HepG2 (cell line): ENCODE results near the gene POLR3K. TPM values are rescaled to one million over a fixed set of nuclear protein-coding genes. Genes with fewer than 3 reads are reported as not detected.

Experiments used
- ATAC-seq: fragments of 200-7000 bp; cut with Tn5 transposase; 3 replicates; pipeline ENCODE4 v1.9.1; 2020; ENCODE audit warnings: mild to moderate bottlenecking, moderate library complexity
- BruUV-seq: library from RNA; stranded (reverse); fragments of 400-500 nt; replicated peaks from 2 replicates; lab custom pipeline; 2021; lab: Mats Ljungman, UMichigan
- CTCF ChIA-PET: fragments of 300-600 bp; formaldehyde crosslinking; extraction: SDS; loops from one replicate; lab custom pipeline; 2021; ENCODE audit warnings: low total read pairs, inconsistent platforms, low intra/inter-chr PET ratio; lab: Yijun Ruan, JAX
- POLR2A ChIA-PET: fragments of 350-600 bp; sonication (Branson Sonifier 250); formaldehyde crosslinking; loops from one replicate; lab custom pipeline; 2020; ENCODE audit warnings: antibody characterized with exemption, inconsistent platforms; lab: Yijun Ruan, JAX
- DNase-seq: peaks from one replicate; pipeline ENCODE4 v3.0.0-alpha.2; 2015; ENCODE audit warnings: low spot score
- FAIRE-seq: peaks from 3 replicates; lab custom pipeline; 2011; peaks lifted over from hg19 to GRCh38; lab: Jason Lieb, UNC
- H2AFZ ChIP-seq: one replicate; pipeline ENCODE4 v1.6.1; 2011; ENCODE audit warnings: low read length, inconsistent platforms
- H3K27ac ChIP-seq: fragments of 300-600 bp; 3 replicates; pipeline ENCODE4 v1.8.0; 2011; ENCODE audit warnings: mixed run types, mild to moderate bottlenecking, mixed read lengths, low read length, inconsistent platforms; ENCODE audit not compliant: insufficient read depth; ENCODE audit errors: extremely low read length
- H3K27me3 ChIP-seq, 2 experiments: fragments of 200-600 bp in 1 of 2; 2 replicates in 1 of 2; 3 replicates in 1 of 2; pipeline versions ENCODE4 v1.6.0 to v1.8.0; 2011; ENCODE audit warnings: low read length in 2 of 2, mild to moderate bottlenecking in 2 of 2, moderate library complexity in 2 of 2, inconsistent platforms in 1 of 2; ENCODE audit not compliant: insufficient read depth in 2 of 2, control insufficient read depth in 1 of 2
- H3K36me3 ChIP-seq, 2 experiments: fragments of 200-600 bp in 1 of 2; replicated peaks in 1 of 2; 2 replicates in 1 of 2; 3 replicates in 1 of 2; pipeline versions ENCODE4 v1.5.1 to v1.8.0; 2011; ENCODE audit warnings: low read length in 2 of 2, inconsistent platforms in 1 of 2; ENCODE audit not compliant: insufficient read depth in 2 of 2, control insufficient read depth in 1 of 2
- H3K4me1 ChIP-seq: 2 replicates; pipeline ENCODE4 v1.5.1; 2012; ENCODE audit warnings: low read length, inconsistent platforms; ENCODE audit not compliant: insufficient read depth
- H3K4me2 ChIP-seq: 2 replicates; pipeline ENCODE4 v1.6.0; 2011; ENCODE audit warnings: low read depth, low read length, inconsistent platforms
- H3K4me3 ChIP-seq, 3 experiments: fragments of 200-600 bp in 1 of 3; sonication (generic), shearing (Covaris generic) in 1 of 3; replicated peaks in 1 of 3; 2 replicates each; pipeline ENCODE4 v1.5.1; 2011 to 2016; ENCODE audit warnings: low read length in 3 of 3, inconsistent platforms in 2 of 3, low read depth in 2 of 3, mild to moderate bottlenecking in 2 of 3, control low read depth in 1 of 3, mixed read lengths in 1 of 3; ENCODE audit not compliant: insufficient read depth in 1 of 3
- H3K79me2 ChIP-seq: one replicate; pipeline ENCODE4 v1.6.1; 2011; ENCODE audit warnings: low read length, inconsistent platforms; ENCODE audit not compliant: insufficient read depth
- H3K9ac ChIP-seq: 2 replicates; pipeline ENCODE4 v1.6.0; 2011; ENCODE audit warnings: mild to moderate bottlenecking, low read depth, low read length, inconsistent platforms; ENCODE audit not compliant: insufficient read depth
- H3K9me3 ChIP-seq: 2 replicates; pipeline ENCODE4 v1.5.1; 2012; ENCODE audit warnings: mild to moderate bottlenecking, low read length
- H4K20me1 ChIP-seq: 2 replicates; pipeline ENCODE4 v1.6.0; 2011; ENCODE audit warnings: inconsistent platforms, mild to moderate bottlenecking, low read length, moderate library complexity; ENCODE audit not compliant: insufficient read depth
- CBFB ChIP-seq: sonication (generic); formaldehyde crosslinking; IDR thresholded peaks from 2 replicates; pipeline ENCODE4 v1.4.0; 2020; ENCODE audit warnings: missing genetic modification reagents
- CREM ChIP-seq, 2 experiments: sonication (generic) in 1 of 2; formaldehyde crosslinking in 1 of 2; IDR thresholded peaks; 2 replicates each; pipeline versions ENCODE4 v1.4.0 to v1.6.1; 2016 to 2020; ENCODE audit warnings: antibody characterized with exemption in 1 of 2, mild to moderate bottlenecking in 1 of 2, missing genetic modification reagents in 1 of 2
- GABPB1 ChIP-seq: IDR thresholded peaks from 2 replicates; pipeline ENCODE4 v1.6.1; 2016; ENCODE audit warnings: mild to moderate bottlenecking, missing genetic modification reagents, moderate library complexity, missing compliant biosample characterization
- MAFK ChIP-seq, 2 experiments: IDR thresholded peaks in 1 of 2; conservative IDR thresholded peaks in 1 of 2; 2 replicates each; pipeline ENCODE4 v1.6.1; 2011; ENCODE audit warnings: improper control_type of control experiment in 2 of 2, low read length in 2 of 2
- PAF1 ChIP-seq: IDR thresholded peaks from 2 replicates; pipeline ENCODE4 v1.6.1; 2016; ENCODE audit warnings: missing genetic modification reagents, missing compliant biosample characterization
- PRDM10 ChIP-seq: sonication (generic); formaldehyde crosslinking; IDR thresholded peaks from 2 replicates; pipeline ENCODE4 v1.4.0; 2020; ENCODE audit warnings: low read depth, missing genetic modification reagents
- RAD21 ChIP-seq: fragments of 450-650 bp; formaldehyde crosslinking; IDR thresholded peaks from 2 replicates; pipeline ENCODE4 v1.5.0; 2020; ENCODE audit warnings: mild to moderate bottlenecking
- TCF12 ChIP-seq, 2 experiments: fragments of 450-650 bp in 1 of 2; sonication (generic) in 1 of 2; formaldehyde crosslinking in 1 of 2; IDR thresholded peaks; 2 replicates each; pipeline versions ENCODE4 v1.6.1 to v1.8.0; 2017 to 2022; ENCODE audit warnings: antibody characterized with exemption in 1 of 2, mild to moderate bottlenecking in 1 of 2, missing genetic modification reagents in 1 of 2, moderate library complexity in 1 of 2
- TP53 ChIP-seq: sonication (generic); formaldehyde crosslinking; conservative IDR thresholded peaks from 2 replicates; pipeline ENCODE4 v1.4.0; 2020; ENCODE audit warnings: missing genetic modification reagents
- ZNF335 ChIP-seq: sonication (generic); formaldehyde crosslinking; IDR thresholded peaks from 2 replicates; pipeline ENCODE4 v1.4.0; 2020; ENCODE audit warnings: missing genetic modification reagents
- ZNF678 ChIP-seq: sonication (generic); formaldehyde crosslinking; IDR thresholded peaks from 2 replicates; pipeline ENCODE4 v1.4.0; 2020; ENCODE audit warnings: mild to moderate bottlenecking, missing genetic modification reagents
- ZNF709 ChIP-seq: sonication (generic); formaldehyde crosslinking; IDR thresholded peaks from 2 replicates; pipeline ENCODE4 v1.5.0; 2020; ENCODE audit warnings: mild to moderate bottlenecking, missing genetic modification reagents
- ZNF850 ChIP-seq: sonication (generic); formaldehyde crosslinking; conservative IDR thresholded peaks from 2 replicates; pipeline ENCODE4 v1.9.0; 2021; ENCODE audit warnings: mild to moderate bottlenecking, missing genetic modification reagents
- ZNF878 ChIP-seq: sonication (generic); formaldehyde crosslinking; IDR thresholded peaks from 2 replicates; pipeline ENCODE4 v1.8.1; 2023; ENCODE audit warnings: mild to moderate bottlenecking, missing genetic modification reagents, moderate library complexity
- WGBS: methylation state at CpG from one replicate; pipeline ENCODE4 v1.1.6; 2017; ENCODE audit warnings: low lambda C conversion rate; 5-methylcytosine and 5-hydroxymethylcytosine counted together
- in situ Hi-C: cut with HindIII; loops from 2 replicates; pipeline ENCODE4 v1.10.0; 2017; ENCODE audit warnings: low pct_unique_long_range_greater_than_20kb; ENCODE audit not compliant: extremely low pct_ligation_motif_present
- intact Hi-C: fragments of 100-400 bp; cut with micrococcal nuclease; formaldehyde crosslinking; loops from one replicate; pipeline ENCODE4 v1.10.0; 2022; ENCODE audit not compliant: unreplicated experiment
- polyA plus RNA-seq, 8 experiments: library from polyadenylated mRNA; depleted of rRNA in 3 of 8; stranded (reverse) in 7 of 8; unstranded in 1 of 8; fragments of >200 nt; fragmentation: Illumina TruSeq in 4 of 8; extraction: Trizol in 4 of 8; gene quantifications; 2 replicates each; pipeline versions ENCODE4 v1.2.1 to v1.2.3, GENCODE V29; 2011 to 2016; ENCODE audit warnings: low read depth in 4 of 8, missing spikeins in 1 of 8, mixed read lengths in 1 of 8; ENCODE audit not compliant: insufficient read depth in 1 of 8
- total RNA-seq, 5 experiments: library from RNA; depleted of rRNA; stranded (reverse); fragments of >200 nt; fragmentation: Illumina TruSeq; extraction: Trizol; gene quantifications; 2 replicates each; pipeline ENCODE4 v1.2.3, GENCODE V29; 2016; ENCODE audit warnings: low read depth in 1 of 5
- TF ChIP-seq, protein P1 (sequence below): sonication (generic); formaldehyde crosslinking; IDR thresholded peaks from 2 replicates; pipeline ENCODE4 v1.4.0; 2020; ENCODE audit warnings: mild to moderate bottlenecking, low read depth, missing genetic modification reagents

The POLR3K gene
- total and polyA plus RNA-seq, 2 of the 13 experiments (the other 11 are each of a cell fraction or from before 2014, with no cell fraction given) = 14.8 to 18.8 TPM

DNA sequence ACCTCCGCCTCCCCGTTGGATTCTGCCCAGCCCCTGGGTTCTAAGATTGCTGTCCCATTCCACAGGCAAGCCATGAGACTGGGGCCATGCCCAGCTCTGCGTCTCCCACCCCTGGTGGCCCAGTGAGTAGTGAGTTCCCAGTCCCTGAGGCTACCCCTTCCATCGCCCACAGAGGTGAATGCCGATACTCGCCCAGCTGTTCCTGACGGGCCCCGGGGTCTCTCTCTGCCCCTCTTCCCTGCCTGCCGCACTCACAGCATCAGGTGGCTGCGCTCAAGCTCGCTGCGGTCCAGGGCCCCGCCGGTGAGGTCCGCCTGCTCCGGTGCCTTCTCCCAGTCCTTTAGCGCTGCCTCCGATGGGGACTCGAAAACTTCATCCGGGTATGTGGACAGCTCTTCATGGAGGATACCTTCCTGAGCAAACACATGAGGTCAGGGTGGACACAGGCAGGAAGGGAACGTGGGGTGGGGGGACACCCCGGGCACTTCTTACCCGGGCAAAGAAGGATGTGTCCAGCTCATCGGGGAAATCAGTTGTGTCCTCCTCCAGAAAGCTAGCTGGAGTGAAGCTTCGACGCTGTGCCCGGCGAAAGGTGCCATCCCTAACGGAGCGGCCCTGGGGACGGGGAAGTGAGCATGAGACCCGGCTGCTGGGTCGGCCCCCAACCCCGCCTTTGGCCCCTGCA, 9.0 kb upstream of the POLR3K start:
- ATAC-seq = no peak
- no peaks in the 10 kb centered on the region for H3K79me2 ChIP-seq
- H3K4me1 ChIP-seq = peaks cover 16% of the 10 kb centered on the region
- no peak overlapping the region for H3K4me2 ChIP-seq
- H3K27me3 ChIP-seq = no peaks in the 10 kb centered on the region
- WGBS = 91% methylated on average over 28 of the region's 34 CpGs
- intact Hi-C loops = no loop called here
- CTCF ChIA-PET = interaction anchor here (1.1 kb wide), 1 partner anchor 34 kb away, joined by 3 read pairs; no protein-coding TSS in a partner anchor
- DNase-seq = no peak
- in situ Hi-C loops = no loop called here
- no peak overlapping the region for H3K27ac ChIP-seq
- no peak for FAIRE-seq
- POLR2A ChIA-PET = no interaction called here
- no peak for TF ChIP-seq ZNF878 (CRISPR knock-in tag)
- TF ChIP-seq CREM (IDR thresholded peaks at IDR 0.05) = no peak
- no peak for TF ChIP-seq CREM (CRISPR knock-in tag; IDR thresholded peaks at IDR 0.05)
- TF ChIP-seq CBFB (CRISPR knock-in tag) = no peak
- no peak for TF ChIP-seq ZNF678 (CRISPR knock-in tag)
- no peak for TF ChIP-seq PRDM10
- TF ChIP-seq ZNF709 (CRISPR knock-in tag) = no peak
- no peak for TF ChIP-seq MAFK (conservative IDR thresholded peaks at IDR 0.05 in 1 of 2, IDR thresholded peaks at IDR 0.05 in 1 of 2; ENCODE audit: low read length in 2 of 2)
- TF ChIP-seq TP53 (CRISPR knock-in tag) = no peak
- TF ChIP-seq PAF1 = no peak
- no peak for TF ChIP-seq RAD21
- no peak for TF ChIP-seq GABPB1 (CRISPR knock-in tag)
- TF ChIP-seq, protein P1, sequence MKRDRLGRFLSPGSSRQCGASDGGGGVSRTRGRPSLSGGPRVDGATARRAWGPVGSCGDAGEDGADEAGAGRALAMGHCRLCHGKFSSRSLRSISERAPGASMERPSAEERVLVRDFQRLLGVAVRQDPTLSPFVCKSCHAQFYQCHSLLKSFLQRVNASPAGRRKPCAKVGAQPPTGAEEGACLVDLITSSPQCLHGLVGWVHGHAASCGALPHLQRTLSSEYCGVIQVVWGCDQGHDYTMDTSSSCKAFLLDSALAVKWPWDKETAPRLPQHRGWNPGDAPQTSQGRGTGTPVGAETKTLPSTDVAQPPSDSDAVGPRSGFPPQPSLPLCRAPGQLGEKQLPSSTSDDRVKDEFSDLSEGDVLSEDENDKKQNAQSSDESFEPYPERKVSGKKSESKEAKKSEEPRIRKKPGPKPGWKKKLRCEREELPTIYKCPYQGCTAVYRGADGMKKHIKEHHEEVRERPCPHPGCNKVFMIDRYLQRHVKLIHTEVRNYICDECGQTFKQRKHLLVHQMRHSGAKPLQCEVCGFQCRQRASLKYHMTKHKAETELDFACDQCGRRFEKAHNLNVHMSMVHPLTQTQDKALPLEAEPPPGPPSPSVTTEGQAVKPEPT (CRISPR knock-in tag) = no peak
- no peak for TF ChIP-seq ZNF335 (CRISPR knock-in tag)
- no peak for TF ChIP-seq TCF12 (IDR thresholded peaks at IDR 0.05)
- TF ChIP-seq TCF12 (CRISPR knock-in tag; IDR thresholded peaks at IDR 0.05) = no peak
- no peak for TF ChIP-seq ZNF850 (CRISPR knock-in tag)
- TF ChIP-seq, all 625 proteins: peak for 0
- BruUV-seq = no TSS peak
- Histone ChIP-seq H4K20me1 (peaks cover 3% of the 10 kb centered on the region; the same call in 1 of the 2 replicates), H3K9ac (no peak overlapping the region), H2AFZ (no peak overlapping the region), H3K9me3 (no peaks in the 10 kb centered on the region), H3K36me3 (peaks cover 5 to 12% of the 10 kb centered on the region in 2 experiments; a peak in 4 of 5 replicates), H3K4me3 (no peak overlapping the region)
